Skin epidermis (tissue), 12 donors: ENCODE data around the gene DIDO1.

Experiments
- H3K27ac ChIP-seq, 21 experiments: fragments of 200-600 bp; sonication (generic) in 11 of 21; one replicate each; pipeline ENCODE4 v1.5.0; 2020; ENCODE audit warnings: mild to moderate bottlenecking in 3 of 21, inconsistent platforms in 2 of 21, moderate library complexity in 2 of 21
- H3K4me3 ChIP-seq, 7 experiments: fragments of 200-600 bp; sonication (generic) in 2 of 7; one replicate each; pipeline ENCODE4 v1.5.0; 2020; ENCODE audit warnings: inconsistent platforms in 2 of 7, mild to moderate bottlenecking in 2 of 7, moderate library complexity in 1 of 7

Gene DIDO1

DNA sequence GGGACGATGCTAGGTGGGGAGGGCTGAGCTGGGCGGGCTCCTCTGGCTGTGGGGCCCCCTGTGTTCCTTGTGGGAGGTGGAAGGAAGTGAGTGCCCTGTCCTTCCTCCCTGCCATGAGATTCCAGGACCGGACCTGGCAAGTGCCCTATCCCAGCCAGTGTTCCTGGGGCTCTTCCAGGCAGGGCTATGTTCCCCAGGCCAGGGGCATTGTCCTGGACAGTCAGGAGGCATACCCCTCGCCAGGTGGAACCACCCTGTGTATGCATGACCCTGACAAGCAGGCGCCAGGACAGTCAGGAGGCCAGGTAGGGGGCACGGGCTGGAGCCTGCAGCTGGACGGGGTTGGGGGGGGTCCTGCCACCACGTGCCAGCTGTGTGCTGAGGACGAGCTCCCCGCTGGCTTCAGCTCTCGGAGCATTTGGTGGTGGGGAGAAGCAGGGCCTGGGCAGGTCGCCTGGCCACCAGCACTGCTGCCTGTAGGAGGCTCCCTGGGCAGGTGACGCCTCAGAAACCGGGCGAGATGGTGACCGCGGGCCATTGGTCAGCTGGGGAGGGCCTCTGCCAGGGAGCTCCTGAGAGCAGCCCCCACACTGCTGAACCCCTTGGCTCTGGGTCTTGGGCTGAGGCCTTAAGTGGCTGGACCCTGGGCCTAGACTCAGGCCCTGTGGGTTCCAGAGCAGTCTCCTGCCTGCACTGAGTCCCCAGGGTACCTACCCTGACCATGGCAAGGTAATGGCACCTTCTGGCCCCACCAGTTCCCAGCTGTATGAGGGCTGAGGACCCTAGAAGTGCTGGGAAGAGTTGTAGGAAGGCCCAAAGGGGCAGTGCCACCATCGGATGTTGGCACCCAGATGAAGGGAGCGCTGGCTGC, 26.9 kb upstream of the DIDO1 start:
- peak overlapping the region; percentile 16 to 38 (median 27) for H3K4me3 ChIP-seq
- peak overlapping the region; percentile 16 to 91 (median 80) for H3K27ac ChIP-seq

DNA sequence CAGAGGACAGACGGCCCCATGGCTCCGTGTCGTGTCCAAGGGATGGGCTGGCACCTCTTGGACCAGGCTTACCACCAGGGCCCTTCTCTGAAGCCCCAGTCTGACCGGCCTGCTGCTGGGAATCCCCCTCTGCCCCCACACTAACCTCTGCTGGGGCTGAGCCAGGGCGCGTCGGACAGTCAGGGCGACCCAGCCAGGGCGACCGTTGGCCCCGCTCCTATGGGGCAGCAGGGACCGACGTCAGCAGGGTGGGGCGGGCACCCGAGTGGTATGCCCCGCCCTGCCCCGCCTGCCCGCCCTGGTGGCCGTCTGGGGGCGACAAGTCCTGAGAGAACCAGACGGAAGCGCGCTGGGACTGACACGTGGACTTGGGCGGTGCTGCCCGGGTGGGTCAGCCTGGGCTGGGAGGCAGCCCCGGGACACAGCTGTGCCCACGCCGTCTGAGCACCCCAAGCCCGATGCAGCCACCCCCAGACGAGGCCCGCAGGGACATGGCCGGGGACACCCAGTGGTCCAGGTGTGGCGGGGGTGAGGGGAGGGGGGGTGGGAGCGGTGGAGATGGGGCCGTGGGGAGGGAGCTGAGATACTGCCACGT, 26.2 kb upstream of the DIDO1 start, which contains the start of gene SLC17A9:
Gene SLC17A9 (plus strand): TSS at position 337 of the 595 bp plus-strand sequence. CDS start 122 bp downstream, at position 459.
- Histone ChIP-seq H3K27ac (peak within 1 kb of the TSS; percentile 16 to 91 (median 80)), H3K4me3 (peak within 1 kb of the TSS; percentile 16 to 38 (median 27))

DNA sequence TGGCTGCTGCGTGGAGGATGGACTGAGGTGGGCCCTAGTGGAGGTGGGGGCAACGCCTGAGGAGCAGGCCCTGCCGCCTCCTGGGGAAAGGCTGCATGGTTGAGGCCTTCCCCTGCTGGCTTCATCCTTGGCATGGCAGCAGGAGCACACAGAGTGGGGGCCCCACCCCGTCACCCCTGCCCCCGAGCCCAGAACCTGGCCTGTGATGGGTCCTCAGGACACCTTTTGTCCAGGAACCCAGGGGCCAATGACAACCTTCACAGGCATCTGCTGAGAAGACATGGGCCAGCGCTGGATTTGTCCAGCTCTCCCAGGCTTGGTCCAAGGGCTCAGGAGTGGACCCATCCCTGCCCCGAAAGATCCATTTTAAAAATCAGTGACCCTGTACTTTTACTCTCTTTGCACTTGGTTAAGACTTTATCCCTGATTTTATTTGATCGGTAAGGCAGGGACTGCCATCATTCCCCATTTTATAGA, 25.6 kb upstream of the DIDO1 start:
- H3K27ac ChIP-seq = peak overlapping the region in 18 of 21 experiments; percentile 21 to 91 (median 81)
- peak overlapping the region in 6 of 7 experiments; percentile 16 to 30 (median 26) for H3K4me3 ChIP-seq

DNA sequence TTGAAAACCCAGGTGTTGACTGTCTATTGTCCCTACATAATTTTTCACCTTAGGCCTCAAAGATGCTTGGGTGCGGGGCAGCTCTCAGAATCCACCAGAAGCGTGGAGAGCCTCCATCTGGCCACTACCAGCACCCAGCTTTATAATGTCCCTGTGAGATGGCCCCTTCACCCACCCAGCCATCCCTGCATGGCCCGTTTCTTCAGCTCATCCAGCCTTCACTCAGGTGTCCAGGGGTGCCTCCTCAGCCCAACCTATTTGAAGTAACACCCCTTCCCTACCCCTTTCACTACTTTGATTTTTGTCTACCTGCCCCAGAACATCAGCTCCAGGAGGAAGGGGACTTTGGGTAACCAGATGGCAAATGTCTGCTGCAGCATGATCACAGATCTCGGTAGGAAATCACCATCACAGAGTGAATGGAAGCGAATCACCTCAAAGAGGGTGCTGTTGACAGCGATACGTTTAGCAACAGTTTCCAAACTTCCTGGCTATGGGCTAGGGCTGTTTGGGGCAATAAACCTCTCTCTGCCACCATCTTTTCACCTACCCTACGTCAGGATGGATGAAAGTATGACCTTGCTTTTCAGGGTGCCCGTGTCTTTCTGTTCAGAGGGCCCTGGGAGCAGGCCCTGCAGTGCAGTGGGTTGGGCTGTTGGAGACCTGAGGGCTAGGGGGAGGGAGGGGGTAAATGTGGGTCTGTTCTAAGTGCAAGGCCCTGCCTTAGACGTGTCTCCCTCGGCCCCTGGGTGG, 25.0 kb upstream of the DIDO1 start:
- peak overlapping the region in 3 of 21 experiments; percentile 80 to 85 (median 85) for H3K27ac ChIP-seq
- H3K4me3 ChIP-seq = no peak overlapping the region

DNA sequence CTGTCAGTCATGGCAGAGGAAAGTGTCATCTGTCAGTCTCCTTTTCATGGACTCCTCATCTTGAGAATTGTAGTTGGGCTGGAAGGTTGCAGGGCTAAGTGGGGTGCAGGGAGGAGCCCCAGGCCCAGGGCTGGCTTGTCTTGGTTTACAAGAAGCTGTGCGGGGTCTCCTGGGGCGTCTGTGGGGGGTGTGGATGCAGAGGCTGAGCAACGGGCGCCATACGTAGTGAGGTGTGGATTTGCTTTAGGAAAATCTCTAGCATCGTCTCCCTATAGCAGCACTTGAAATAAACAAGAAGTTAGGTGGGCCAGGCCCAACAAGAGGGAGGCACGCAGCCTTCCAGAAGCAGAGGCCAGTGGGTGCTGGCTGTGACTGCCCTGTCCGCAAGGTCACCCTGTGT, 24.4 kb upstream of the DIDO1 start:
- no peak overlapping the region for H3K4me3 ChIP-seq
- H3K27ac ChIP-seq = no peak overlapping the region

DNA sequence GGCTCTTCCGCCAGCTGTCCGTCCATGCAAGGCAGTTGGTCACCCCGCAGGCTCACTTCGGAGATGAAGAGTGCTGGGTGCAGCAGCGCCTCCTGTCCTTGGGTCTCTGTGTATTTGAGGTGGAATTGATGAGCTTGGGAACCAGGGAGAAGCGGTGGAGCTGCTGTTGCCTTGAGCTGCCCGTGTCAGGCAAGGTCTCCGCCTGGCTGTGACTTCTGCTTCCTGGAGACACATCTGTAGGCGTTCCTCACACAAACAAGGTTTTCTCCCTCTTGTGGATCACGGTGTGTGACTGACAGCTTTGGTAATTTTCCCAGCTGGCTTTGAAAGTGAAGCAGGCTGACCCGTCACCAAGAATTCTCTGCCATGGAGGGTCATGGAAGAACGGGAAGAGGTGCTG, 23.7 kb upstream of the DIDO1 start:
- Histone ChIP-seq H3K4me3 (no peak overlapping the region), H3K27ac (no peak overlapping the region)

DNA sequence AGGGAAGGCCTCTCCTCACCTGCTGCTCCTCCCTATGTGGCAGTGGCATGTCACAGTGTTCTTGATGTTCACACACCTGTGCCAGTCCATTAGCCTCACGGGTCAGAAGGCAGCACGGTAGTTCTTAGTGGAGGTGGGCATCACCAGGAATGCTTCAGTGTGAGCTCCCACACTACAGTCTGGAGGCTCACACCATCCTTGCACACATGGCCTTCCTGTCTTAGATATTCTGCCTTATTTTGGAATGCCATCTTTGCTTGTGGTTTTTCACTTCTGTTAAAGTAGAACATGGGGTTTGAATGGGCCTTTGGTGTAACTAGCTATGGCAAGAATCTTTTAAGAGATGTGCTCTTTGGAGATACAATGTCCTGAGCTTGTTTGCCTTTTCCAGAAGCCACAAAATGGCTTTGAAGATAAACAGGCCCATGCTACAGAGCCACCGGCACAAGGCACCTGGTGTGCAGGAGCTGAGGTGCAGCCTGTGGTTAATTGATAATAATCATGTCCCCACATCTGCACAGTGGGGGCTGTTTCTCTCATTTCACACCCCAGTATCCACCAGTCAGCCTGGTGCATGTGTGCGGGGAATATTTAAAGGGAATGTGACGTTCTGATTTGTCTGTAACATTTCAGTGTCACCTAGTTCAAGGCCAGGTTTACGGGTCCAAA, 23.0 kb upstream of the DIDO1 start:
- no peak overlapping the region for H3K27ac ChIP-seq
- H3K4me3 ChIP-seq = no peak overlapping the region

DNA sequence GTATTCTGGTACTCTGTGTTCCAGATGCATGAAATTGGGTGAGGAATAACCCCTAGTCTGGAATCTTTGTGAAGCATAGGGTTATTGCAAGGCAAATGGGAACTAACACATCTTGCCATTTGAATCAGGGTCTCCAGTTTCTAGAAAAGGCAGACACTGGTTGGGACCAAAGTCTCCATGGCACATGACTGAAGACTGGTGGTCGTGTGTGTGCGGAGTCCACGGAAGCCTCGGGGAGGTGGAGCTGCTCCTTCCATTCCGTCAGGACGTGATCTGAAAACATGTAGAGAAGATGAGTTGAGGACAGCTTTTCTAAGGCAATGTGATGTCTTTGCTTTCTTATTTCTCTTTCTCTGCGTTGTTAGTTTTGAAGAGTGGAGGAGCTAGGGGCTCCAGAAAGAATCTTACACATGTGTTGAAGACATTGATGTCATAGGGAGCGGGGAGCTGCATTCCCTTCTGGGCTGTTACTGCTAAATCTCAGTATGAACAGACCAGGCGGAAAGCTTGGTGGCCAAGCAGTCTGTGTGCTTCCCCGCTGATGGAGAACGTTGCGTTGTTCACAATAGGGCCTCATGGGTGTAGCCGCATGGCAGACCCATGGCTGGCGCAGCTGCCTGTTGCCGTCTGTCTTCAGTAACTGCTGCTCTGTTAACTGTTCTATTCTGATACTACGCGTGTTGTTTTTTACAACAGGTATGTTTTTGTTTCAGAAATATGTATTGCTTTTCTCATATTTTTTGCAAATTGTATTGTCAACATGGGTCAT, 21.4 kb upstream of the DIDO1 start:
- Histone ChIP-seq H3K4me3 (no peak overlapping the region), H3K27ac (no peak overlapping the region)

DNA sequence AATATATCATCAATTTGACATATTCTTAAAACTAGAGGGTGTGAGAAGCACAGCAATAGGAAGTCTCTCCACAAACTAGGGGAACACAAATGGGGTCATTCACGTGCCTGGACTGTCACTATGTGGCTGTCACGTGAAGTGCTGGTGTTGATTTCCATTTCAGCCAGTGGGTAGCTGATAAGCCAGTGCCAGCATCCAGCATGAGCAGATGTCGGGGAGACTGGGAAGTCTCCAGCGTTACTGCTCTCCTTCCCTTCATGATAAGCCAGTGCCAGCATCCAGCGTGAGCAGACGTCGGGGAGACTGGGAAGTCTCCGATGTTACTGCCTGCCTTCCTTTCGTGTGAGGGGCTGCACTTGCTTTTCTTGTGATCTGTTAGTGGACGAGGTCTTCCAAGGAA, 20.6 kb upstream of the DIDO1 start:
- Histone ChIP-seq H3K27ac (no peak overlapping the region), H3K4me3 (no peak overlapping the region)

DNA sequence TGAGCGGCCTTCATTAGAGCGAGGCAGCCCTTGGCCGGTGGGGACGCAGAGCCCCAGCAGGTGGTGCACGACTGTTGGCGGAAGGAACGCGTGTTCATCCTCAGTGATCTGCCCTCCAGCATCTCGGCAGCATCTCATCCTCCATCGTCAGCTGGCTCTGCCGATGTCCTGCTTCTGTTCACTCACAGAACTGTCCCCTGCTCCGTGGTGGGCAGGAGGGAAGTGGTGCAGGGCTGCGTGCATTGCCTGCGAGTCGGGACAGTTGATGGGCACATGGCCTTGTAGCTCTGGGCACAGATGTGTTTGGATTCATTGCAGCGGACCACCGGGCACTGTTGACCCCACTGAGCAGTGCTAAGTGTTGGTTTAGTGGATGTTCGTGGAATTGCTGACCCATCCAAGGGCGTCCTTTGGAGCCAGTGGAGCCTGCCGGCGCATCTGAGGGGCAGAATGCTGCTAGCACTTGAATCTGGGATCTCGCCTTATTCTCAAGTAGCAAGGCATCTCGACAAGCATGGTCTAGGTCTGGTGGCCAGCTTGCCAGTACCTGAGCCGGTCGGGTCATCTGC, 19.6 kb upstream of the DIDO1 start:
- no peak overlapping the region for H3K4me3 ChIP-seq
- no peak overlapping the region for H3K27ac ChIP-seq

DNA sequence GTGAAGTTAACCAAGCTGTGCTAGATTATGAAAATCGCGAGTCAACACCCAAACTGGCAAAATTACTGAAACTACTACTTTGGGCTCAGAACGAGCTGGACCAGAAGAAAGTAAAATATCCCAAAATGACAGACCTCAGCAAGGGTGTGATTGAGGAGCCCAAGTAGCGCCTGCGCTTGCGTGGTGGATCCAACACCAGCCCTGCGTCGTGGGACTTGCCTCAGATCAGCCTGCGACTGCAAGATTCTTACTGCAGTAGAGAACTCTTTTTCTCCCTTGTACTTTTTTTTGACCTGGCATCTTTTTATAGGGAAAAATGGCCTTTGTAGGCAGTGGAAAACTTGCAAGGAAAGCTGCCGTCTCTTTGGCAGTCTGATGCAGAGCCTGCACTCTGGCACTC, 18.4 kb upstream of the DIDO1 start:
- H3K4me3 ChIP-seq = no peak overlapping the region
- H3K27ac ChIP-seq = no peak overlapping the region

DNA sequence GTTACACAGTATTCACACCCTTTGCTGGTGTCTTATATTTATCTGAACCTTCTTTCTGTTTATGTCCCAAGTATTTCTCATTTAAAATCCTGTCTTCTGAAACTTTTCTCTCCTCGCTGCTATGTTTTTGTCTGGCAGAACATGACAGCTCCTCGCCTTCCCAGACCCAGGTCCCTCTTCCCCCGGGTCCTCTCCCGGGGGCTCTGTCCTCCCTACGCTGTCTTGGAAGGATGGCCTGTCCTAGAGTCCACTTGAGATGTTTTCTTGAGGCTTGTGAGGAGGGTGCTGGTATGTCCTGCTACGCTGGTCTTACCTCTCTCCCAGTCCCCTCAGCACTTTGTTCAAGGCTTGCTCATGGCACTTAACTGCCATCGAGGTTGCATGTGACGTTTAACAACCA, 17.9 kb upstream of the DIDO1 start:
- Histone ChIP-seq H3K27ac (no peak overlapping the region), H3K4me3 (no peak overlapping the region)

DNA sequence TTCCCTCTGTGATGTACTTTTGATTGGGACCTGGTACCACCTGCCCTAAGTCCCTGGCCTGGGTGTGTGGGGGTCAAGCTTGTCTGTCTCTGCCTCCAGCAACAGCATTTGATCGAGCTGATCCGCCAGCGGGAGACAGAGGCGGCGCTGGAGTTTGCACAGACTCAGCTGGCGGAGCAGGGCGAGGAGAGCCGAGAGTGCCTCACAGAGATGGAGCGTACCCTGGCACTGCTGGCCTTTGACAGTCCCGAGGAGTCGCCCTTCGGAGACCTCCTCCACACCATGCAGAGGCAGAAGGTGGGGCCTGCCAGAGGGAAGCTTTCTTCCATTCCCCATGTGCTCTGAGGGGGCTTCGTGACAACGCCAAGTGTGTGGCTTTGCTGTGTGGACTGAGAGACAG, 17.1 kb upstream of the DIDO1 start:
- H3K27ac ChIP-seq = no peak overlapping the region
- H3K4me3 ChIP-seq = no peak overlapping the region

DNA sequence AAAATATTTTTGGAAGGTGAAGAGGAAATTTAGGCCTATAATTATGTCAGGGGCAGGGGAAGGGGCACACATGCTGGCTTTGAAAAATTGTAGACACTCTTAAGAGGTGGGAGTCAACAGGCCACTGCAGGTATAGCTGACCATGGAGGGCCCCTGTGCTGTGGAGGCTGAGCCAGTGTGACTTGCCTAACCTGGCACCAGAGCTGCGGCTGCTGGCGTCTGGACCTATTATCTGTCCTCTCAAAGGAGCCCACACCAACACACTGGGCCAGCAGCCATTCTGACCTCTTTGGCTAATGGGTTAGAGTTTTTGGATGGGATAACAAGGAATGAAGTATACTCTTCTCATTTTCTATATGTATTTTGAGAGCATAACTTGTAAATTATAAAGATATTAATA, 16.2 kb upstream of the DIDO1 start:
- H3K27ac ChIP-seq = no peak overlapping the region
- no peak overlapping the region for H3K4me3 ChIP-seq

DNA sequence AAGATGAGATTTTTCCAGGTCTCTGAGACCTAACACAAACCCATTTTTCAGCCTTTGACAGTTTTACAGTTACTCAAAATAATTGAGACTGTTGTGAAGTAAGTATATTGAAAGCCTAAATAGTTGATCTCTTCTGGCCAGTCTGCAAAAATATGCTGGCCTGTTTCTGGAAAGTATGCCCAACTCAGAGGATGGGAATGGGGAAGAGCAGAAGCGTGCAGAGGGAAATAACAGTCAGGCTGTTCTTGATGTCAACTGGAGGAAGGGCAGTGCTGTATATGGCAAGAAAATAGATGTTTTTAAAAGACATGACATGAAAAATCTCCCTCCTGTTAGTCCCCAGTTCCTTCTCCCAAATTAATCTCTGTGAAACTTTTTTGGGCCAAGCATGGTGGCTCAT, 15.5 kb upstream of the DIDO1 start:
- no peak overlapping the region for H3K4me3 ChIP-seq
- no peak overlapping the region for H3K27ac ChIP-seq

DNA sequence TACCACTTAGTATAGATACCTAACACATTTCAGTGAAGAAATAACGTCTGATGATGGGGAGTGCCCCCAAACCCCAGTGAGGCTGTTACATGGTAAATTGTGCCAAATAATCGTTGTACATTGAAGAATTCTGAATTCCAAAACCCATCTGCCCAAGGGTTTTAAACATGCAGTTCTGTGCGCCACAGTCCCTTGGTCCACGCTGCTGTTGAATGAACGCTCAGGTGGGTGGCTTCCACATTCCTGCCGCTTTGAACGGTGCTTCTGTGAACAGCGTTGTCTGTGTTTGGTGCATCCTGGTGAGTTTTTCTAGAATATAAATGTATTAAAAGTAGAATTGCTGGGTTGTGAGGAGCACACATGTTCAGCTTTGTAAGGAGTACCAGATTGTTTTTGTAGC, 14.6 kb upstream of the DIDO1 start:
- no peak overlapping the region for H3K4me3 ChIP-seq

DNA sequence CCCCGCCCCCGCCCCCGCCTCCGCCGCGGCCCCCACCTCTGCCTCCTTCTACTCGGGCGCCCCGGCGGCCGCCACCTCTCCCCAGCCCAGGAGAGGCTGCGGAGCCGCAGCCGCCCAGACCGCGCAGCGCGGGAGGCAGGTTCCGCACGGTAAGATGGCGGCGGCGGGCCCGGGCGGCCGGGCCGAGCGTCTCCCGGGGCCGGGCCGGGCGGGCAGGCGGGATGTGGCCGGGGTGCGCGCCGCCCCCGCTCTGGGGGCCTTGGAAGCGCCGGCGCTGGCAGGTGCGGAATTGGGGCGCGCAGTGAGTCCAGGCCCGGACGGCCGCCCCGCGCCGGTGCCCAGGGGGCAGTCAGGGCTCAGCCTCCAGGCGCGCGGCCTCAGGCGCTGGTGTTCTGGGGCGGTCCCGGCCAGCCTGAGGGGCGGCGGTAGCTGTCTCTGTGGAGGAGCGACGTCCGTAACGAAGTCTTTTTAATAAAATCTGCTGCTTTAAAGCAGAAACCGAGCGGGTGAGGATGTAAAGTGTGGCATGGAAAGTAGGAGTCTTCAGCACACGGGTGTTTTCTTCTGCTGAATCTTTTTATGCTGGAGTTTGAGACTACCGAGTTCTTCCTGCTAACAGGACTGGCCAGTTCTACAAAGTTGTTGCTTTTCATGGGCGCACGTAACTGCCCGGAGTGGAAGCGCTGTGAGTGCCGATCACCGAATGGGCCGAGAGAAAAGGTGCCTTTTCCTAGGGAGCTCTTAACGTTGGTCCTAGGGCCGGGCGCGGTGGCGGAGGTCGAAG, 12.0 kb upstream of the DIDO1 start, which contains the start of gene GID8:
Gene GID8 (plus strand): TSS at position 43 of the 784 bp plus-strand sequence. CDS start 3,356 bp downstream, outside the sequence.
- Histone ChIP-seq H3K4me3 (peak within 1 kb of the TSS; percentile 71 to 97 (median 90)), H3K27ac (peak within 1 kb of the TSS; percentile 84 to 99 (median 94))

More for the DNA sequence above, 14.6 kb upstream of the DIDO1 start:
- H3K27ac ChIP-seq = no peak overlapping the region
